HepG2 (cell line): ENCODE results near the gene C14orf93. TPM values are rescaled to one million over a fixed set of nuclear protein-coding genes. Genes with fewer than 3 reads are reported as not detected.

ENCODE experiments used
- ZFP36L1 ChIP-seq: sonication (generic); formaldehyde crosslinking; IDR thresholded peaks from 2 replicates; pipeline ENCODE4 v1.8.0; 2022; ENCODE audit warnings: mild to moderate bottlenecking, missing genetic modification reagents, moderate library complexity
- polyA plus RNA-seq, 8 experiments: library from polyadenylated mRNA; depleted of rRNA in 3 of 8; stranded (reverse) in 7 of 8; unstranded in 1 of 8; fragments of >200 nt; fragmentation: Illumina TruSeq in 4 of 8; extraction: Trizol in 4 of 8; gene quantifications; 2 replicates each; pipeline versions ENCODE4 v1.2.1 to v1.2.3, GENCODE V29; 2011 to 2016; ENCODE audit warnings: low read depth in 4 of 8, missing spikeins in 1 of 8, mixed read lengths in 1 of 8; ENCODE audit not compliant: insufficient read depth in 1 of 8
- total RNA-seq, 5 experiments: library from RNA; depleted of rRNA; stranded (reverse); fragments of >200 nt; fragmentation: Illumina TruSeq; extraction: Trizol; gene quantifications; 2 replicates each; pipeline ENCODE4 v1.2.3, GENCODE V29; 2016; ENCODE audit warnings: low read depth in 1 of 5
- TF ChIP-seq, protein P1 (sequence below): IDR thresholded peaks from 2 replicates; pipeline ENCODE4 v1.6.1; 2016; ENCODE audit warnings: low read depth, missing genetic modification reagents, missing compliant biosample characterization
- TF ChIP-seq, protein P2 (sequence below): sonication (generic); formaldehyde crosslinking; IDR thresholded peaks from 2 replicates; pipeline ENCODE4 v1.5.0; 2020; ENCODE audit warnings: missing genetic modification reagents
- TF ChIP-seq, protein P3 (sequence below): sonication (generic); formaldehyde crosslinking; IDR thresholded peaks from 2 replicates; pipeline ENCODE4 v1.5.1; 2020; ENCODE audit warnings: mild to moderate bottlenecking, missing genetic modification reagents, borderline replicate concordance
- TF ChIP-seq, protein P4 (sequence below): sonication (generic); formaldehyde crosslinking; IDR thresholded peaks from 2 replicates; pipeline ENCODE4 v1.8.1; 2023; ENCODE audit warnings: mild to moderate bottlenecking, moderate library complexity, missing genetic modification reagents

C14orf93 gene
- total and polyA plus RNA-seq, 2 of the 13 experiments (the other 11 are each of a cell fraction or from before 2014, with no cell fraction given) = 11.4 to 22.5 TPM

DNA sequence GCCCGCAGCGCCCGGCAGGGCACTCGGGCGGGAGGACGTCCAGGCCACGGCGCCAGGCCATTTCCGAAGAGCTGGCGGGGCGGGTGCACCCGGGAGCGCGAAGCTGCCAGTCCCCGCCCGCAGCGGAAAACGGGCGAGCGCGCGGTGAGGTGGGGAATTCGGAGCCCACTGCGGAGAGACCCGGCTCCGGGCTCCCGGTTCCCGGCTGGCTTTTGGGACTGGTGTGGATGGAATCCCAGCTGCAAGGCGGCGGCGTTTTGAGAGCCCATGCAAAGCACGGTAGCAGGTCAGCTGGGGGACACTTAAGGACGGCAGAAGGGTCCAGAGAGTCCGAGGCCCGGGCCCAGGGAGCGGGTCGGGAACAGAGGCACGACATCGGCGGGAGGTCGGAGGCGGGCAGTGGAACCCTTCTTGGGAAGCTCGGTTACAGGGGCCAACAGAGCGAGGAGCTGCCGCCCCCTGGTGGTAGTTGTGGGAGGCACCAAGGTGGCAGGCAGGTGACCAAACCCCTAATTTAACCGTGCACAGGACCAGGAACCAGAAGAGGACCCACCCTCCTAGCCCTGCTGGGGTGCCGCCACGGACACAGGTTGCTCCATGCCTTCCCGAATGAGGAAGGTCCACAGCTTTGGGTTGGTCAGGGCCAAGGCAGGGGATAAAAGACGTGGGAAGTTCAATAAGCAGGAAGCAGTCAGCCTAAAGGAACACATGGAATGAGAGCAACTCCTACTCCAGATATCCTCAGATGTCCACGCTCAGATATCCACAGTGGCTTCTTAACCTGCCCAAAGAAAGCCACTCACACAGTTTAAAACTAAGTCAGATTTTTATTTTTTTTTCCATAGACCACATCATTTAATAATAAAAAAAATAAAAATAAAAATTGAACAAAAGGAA, 48.1 kb upstream of the C14orf93 start (continued):
- TF ChIP-seq, protein P1, sequence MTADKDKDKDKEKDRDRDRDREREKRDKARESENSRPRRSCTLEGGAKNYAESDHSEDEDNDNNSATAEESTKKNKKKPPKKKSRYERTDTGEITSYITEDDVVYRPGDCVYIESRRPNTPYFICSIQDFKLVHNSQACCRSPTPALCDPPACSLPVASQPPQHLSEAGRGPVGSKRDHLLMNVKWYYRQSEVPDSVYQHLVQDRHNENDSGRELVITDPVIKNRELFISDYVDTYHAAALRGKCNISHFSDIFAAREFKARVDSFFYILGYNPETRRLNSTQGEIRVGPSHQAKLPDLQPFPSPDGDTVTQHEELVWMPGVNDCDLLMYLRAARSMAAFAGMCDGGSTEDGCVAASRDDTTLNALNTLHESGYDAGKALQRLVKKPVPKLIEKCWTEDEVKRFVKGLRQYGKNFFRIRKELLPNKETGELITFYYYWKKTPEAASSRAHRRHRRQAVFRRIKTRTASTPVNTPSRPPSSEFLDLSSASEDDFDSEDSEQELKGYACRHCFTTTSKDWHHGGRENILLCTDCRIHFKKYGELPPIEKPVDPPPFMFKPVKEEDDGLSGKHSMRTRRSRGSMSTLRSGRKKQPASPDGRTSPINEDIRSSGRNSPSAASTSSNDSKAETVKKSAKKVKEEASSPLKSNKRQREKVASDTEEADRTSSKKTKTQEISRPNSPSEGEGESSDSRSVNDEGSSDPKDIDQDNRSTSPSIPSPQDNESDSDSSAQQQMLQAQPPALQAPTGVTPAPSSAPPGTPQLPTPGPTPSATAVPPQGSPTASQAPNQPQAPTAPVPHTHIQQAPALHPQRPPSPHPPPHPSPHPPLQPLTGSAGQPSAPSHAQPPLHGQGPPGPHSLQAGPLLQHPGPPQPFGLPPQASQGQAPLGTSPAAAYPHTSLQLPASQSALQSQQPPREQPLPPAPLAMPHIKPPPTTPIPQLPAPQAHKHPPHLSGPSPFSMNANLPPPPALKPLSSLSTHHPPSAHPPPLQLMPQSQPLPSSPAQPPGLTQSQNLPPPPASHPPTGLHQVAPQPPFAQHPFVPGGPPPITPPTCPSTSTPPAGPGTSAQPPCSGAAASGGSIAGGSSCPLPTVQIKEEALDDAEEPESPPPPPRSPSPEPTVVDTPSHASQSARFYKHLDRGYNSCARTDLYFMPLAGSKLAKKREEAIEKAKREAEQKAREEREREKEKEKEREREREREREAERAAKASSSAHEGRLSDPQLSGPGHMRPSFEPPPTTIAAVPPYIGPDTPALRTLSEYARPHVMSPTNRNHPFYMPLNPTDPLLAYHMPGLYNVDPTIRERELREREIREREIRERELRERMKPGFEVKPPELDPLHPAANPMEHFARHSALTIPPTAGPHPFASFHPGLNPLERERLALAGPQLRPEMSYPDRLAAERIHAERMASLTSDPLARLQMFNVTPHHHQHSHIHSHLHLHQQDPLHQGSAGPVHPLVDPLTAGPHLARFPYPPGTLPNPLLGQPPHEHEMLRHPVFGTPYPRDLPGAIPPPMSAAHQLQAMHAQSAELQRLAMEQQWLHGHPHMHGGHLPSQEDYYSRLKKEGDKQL (CRISPR knock-in tag) = 0 out of 2 replicates have a peak, but pooled peaks have one; percentile 33
- TF ChIP-seq, protein P2, sequence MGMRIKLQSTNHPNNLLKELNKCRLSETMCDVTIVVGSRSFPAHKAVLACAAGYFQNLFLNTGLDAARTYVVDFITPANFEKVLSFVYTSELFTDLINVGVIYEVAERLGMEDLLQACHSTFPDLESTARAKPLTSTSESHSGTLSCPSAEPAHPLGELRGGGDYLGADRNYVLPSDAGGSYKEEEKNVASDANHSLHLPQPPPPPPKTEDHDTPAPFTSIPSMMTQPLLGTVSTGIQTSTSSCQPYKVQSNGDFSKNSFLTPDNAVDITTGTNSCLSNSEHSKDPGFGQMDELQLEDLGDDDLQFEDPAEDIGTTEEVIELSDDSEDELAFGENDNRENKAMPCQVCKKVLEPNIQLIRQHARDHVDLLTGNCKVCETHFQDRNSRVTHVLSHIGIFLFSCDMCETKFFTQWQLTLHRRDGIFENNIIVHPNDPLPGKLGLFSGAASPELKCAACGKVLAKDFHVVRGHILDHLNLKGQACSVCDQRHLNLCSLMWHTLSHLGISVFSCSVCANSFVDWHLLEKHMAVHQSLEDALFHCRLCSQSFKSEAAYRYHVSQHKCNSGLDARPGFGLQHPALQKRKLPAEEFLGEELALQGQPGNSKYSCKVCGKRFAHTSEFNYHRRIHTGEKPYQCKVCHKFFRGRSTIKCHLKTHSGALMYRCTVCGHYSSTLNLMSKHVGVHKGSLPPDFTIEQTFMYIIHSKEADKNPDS (CRISPR knock-in tag) = no peak
- TF ChIP-seq, protein P3, sequence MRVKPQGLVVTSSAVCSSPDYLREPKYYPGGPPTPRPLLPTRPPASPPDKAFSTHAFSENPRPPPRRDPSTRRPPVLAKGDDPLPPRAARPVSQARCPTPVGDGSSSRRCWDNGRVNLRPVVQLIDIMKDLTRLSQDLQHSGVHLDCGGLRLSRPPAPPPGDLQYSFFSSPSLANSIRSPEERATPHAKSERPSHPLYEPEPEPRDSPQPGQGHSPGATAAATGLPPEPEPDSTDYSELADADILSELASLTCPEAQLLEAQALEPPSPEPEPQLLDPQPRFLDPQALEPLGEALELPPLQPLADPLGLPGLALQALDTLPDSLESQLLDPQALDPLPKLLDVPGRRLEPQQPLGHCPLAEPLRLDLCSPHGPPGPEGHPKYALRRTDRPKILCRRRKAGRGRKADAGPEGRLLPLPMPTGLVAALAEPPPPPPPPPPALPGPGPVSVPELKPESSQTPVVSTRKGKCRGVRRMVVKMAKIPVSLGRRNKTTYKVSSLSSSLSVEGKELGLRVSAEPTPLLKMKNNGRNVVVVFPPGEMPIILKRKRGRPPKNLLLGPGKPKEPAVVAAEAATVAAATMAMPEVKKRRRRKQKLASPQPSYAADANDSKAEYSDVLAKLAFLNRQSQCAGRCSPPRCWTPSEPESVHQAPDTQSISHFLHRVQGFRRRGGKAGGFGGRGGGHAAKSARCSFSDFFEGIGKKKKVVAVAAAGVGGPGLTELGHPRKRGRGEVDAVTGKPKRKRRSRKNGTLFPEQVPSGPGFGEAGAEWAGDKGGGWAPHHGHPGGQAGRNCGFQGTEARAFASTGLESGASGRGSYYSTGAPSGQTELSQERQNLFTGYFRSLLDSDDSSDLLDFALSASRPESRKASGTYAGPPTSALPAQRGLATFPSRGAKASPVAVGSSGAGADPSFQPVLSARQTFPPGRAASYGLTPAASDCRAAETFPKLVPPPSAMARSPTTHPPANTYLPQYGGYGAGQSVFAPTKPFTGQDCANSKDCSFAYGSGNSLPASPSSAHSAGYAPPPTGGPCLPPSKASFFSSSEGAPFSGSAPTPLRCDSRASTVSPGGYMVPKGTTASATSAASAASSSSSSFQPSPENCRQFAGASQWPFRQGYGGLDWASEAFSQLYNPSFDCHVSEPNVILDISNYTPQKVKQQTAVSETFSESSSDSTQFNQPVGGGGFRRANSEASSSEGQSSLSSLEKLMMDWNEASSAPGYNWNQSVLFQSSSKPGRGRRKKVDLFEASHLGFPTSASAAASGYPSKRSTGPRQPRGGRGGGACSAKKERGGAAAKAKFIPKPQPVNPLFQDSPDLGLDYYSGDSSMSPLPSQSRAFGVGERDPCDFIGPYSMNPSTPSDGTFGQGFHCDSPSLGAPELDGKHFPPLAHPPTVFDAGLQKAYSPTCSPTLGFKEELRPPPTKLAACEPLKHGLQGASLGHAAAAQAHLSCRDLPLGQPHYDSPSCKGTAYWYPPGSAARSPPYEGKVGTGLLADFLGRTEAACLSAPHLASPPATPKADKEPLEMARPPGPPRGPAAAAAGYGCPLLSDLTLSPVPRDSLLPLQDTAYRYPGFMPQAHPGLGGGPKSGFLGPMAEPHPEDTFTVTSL (CRISPR knock-in tag) = no peak
- TF ChIP-seq, protein P4, sequence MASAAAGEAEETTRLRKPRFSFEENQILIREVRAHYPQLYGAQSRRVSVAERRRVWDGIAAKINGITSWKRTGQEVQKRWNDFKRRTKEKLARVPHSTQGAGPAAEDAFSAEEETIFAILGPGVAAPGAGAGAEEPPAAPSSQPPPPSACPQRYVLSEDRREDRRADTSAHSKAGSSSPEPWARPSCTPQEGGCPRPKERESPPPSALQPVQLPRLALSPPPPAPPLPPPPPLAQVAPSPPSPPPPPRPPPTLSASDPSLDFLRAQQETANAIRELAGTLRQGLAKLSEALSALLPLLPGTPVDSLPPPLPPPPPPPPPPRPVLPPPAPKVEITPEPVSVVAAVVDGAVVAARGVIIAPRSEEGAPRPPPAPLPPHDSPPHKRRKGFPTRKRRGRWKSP (CRISPR knock-in tag) = peak; percentile 62; the same call in 1 of the 2 replicates
- peak; percentile 71 for TF ChIP-seq ZFP36L1
